Measurements from ENCODE around the gene CBFA2T2.
"Not testable (repeated sequence)": the region's sequence is repeated elsewhere in the genome, so short reads cannot be mapped to it uniquely, and the experiment has no call there.

Gene CBFA2T2

GRCh38 chr20:33685328-33686099 is 195.6 kb downstream of the CBFA2T2 start:
- DNase-seq: peak; percentile 36 to 43

GRCh38 chr20:33686100-33686983 is 196.4 kb downstream of the CBFA2T2 start, which contains the start of gene E2F1:
Gene E2F1, minus strand, starts transcription at chr20:33686385. Its CDS starts 121 bp downstream, at chr20:33686264.
- peak; percentile 94 to 95 for DNase-seq

- no peak for DNase-seq
These were observed 197.1 kb downstream of the CBFA2T2 start for GRCh38 chr20:33686984-33687366.

GRCh38 chr20:33687370-33687915 is 197.5 kb downstream of the CBFA2T2 start:
- DNase-seq: peak in 1 of 2 donors; percentile 25

- DNase-seq: no peak
These were observed 198.4 kb downstream of the CBFA2T2 start for GRCh38 chr20:33687993-33688937.

- no peak for DNase-seq
These were observed 199.1 kb downstream of the CBFA2T2 start for GRCh38 chr20:33688938-33689424.

- DNase-seq: no peak
These were observed 199.6 kb downstream of the CBFA2T2 start for GRCh38 chr20:33689493-33689892.

GRCh38 chr20:33689973-33690372 is 200.1 kb downstream of the CBFA2T2 start:
- peak; percentile 42 to 79 for DNase-seq

GRCh38 chr20:33693289-33693688 is 203.4 kb downstream of the CBFA2T2 start:
- DNase-seq: no peak

GRCh38 chr20:33693741-33694638 is 204.1 kb downstream of the CBFA2T2 start:
- DNase-seq: no peak

GRCh38 chr20:33694639-33695012 is 204.7 kb downstream of the CBFA2T2 start:
- no peak for DNase-seq

GRCh38 chr20:33696448-33696847 is 206.6 kb downstream of the CBFA2T2 start:
- no peak for DNase-seq

GRCh38 chr20:33697129-33697528 is 207.2 kb downstream of the CBFA2T2 start:
- no peak for DNase-seq

GRCh38 chr20:33698966-33699365 is 209.1 kb downstream of the CBFA2T2 start:
- not testable (repeated sequence) for DNase-seq

Measured in CD4-positive, alpha-beta T cell treated with Interleukin-4 for 1 hour (primary cell).